ENCODE measurements around the gene ARHGAP8. TPM values are rescaled to one million over a fixed set of nuclear protein-coding genes. Genes with fewer than 3 reads are reported as not detected.

ARHGAP8 gene
- total RNA-seq, 2 donors from 2014 or later, result 35.3 to 57.3 TPM

- ATAC-seq (peak; percentile 52), DNase-seq (peak in 1 of 2 donors; percentile 54)
- intact Hi-C loops (cut with DNase I, micrococcal nuclease), result no loop called here
These were observed 3.0 kb downstream of the ARHGAP8 start for GRCh38 chr22:44755417-44755816.

GRCh38 chr22:44755956-44756361, 3.6 kb downstream of the ARHGAP8 start:
- intact Hi-C loops (cut with DNase I, micrococcal nuclease), result no loop called here
- DNase-seq (peak; percentile 57 to 76), ATAC-seq (peak; percentile 49)

GRCh38 chr22:44758344-44758973, 6.1 kb downstream of the ARHGAP8 start:
- DNase-seq (no peak), ATAC-seq (peak; percentile 41)
- intact Hi-C loops (cut with DNase I, micrococcal nuclease), result no loop called here

GRCh38 chr22:44759001-44759400, 6.6 kb downstream of the ARHGAP8 start:
- intact Hi-C loops (cut with DNase I, micrococcal nuclease), result no loop called here
- DNase-seq (no peak), ATAC-seq (no peak)

GRCh38 chr22:44759430-44760310, 7.3 kb downstream of the ARHGAP8 start:
- DNase-seq, result peak in 1 of 2 donors; percentile 50
- intact Hi-C loops (cut with DNase I, micrococcal nuclease), result no loop called here
- peak; percentile 32 for ATAC-seq

- no peak for ATAC-seq
- intact Hi-C loops (cut with DNase I, micrococcal nuclease), result no loop called here
- no peak for DNase-seq
These were observed 8.1 kb downstream of the ARHGAP8 start for GRCh38 chr22:44760476-44760875.

GRCh38 chr22:44761025-44761424, 8.7 kb downstream of the ARHGAP8 start:
- intact Hi-C loops (cut with DNase I, micrococcal nuclease), result no loop called here
- no peak for DNase-seq
- ATAC-seq, result no peak

- no peak for ATAC-seq
- intact Hi-C loops (cut with DNase I, micrococcal nuclease), result no loop called here
These were observed 12.0 kb downstream of the ARHGAP8 start for GRCh38 chr22:44764373-44764772.

GRCh38 chr22:44764974-44765373, 12.6 kb downstream of the ARHGAP8 start:
- ATAC-seq, result peak; percentile 5
- intact Hi-C loops (cut with DNase I, micrococcal nuclease), result no loop called here
- no peak for DNase-seq

More at GRCh38 chr22:44764373-44764772, 12.0 kb downstream of the ARHGAP8 start:
- DNase-seq, result no peak

GRCh38 chr22:44765571-44766285, 13.4 kb downstream of the ARHGAP8 start:
- ATAC-seq, result peak; percentile 7
- DNase-seq, result no peak
- intact Hi-C loops (cut with DNase I, micrococcal nuclease), result no loop called here

GRCh38 chr22:44773082-44773481, 20.7 kb downstream of the ARHGAP8 start:
- ATAC-seq, result no peak
- no peak for DNase-seq

GRCh38 chr22:44775862-44776261, 23.5 kb downstream of the ARHGAP8 start:
- intact Hi-C loops (cut with DNase I, micrococcal nuclease), result no loop called here

More at GRCh38 chr22:44773082-44773481, 20.7 kb downstream of the ARHGAP8 start:
- intact Hi-C loops (cut with DNase I, micrococcal nuclease), result no loop called here

GRCh38 chr22:44776605-44777363, 24.4 kb downstream of the ARHGAP8 start:
- ATAC-seq, result peak; percentile 71
- intact Hi-C loops (cut with DNase I, micrococcal nuclease), result no loop called here
- peak in 1 of 2 donors; percentile 55 for DNase-seq

More at GRCh38 chr22:44775862-44776261, 23.5 kb downstream of the ARHGAP8 start:
- ATAC-seq (no peak), DNase-seq (no peak)

- DNase-seq, result no peak
- peak; percentile 83 for ATAC-seq
These were observed 25.0 kb downstream of the ARHGAP8 start for GRCh38 chr22:44777364-44777755.

GRCh38 chr22:44780876-44781449, 28.6 kb downstream of the ARHGAP8 start:
- intact Hi-C loops (cut with DNase I, micrococcal nuclease), result no loop called here
- DNase-seq (no peak), ATAC-seq (no peak)

More at GRCh38 chr22:44777364-44777755, 25.0 kb downstream of the ARHGAP8 start:
- intact Hi-C loops (cut with DNase I, micrococcal nuclease), result no loop called here

GRCh38 chr22:44782363-44782963, 30.1 kb downstream of the ARHGAP8 start:
- intact Hi-C loops (cut with DNase I, micrococcal nuclease), result no loop called here
- ATAC-seq, result peak; percentile 29
- DNase-seq, result no peak

- DNase-seq (no peak), ATAC-seq (peak; percentile 6)
- intact Hi-C loops (cut with DNase I, micrococcal nuclease), result no loop called here
These were observed 30.7 kb downstream of the ARHGAP8 start for GRCh38 chr22:44783091-44783490.

GRCh38 chr22:44783581-44783980, 31.2 kb downstream of the ARHGAP8 start:
- DNase-seq, result peak in 1 of 2 donors; percentile 46
- peak; percentile 84 for ATAC-seq
- intact Hi-C loops (cut with DNase I, micrococcal nuclease), result no loop called here
